Hematopoietic multipotent progenitor cell treated with erythropoietin and hydrocortisone succinate and interleukin-3 and kit ligand, for 15 days (in vitro differentiated cells): ENCODE measurements around the gene CLEC18A.
"Not testable (repeated sequence)": the region's sequence is repeated elsewhere in the genome, so short reads cannot be mapped to it uniquely, and the experiment has no call there.

Source experiments
- DNase-seq: peaks from one replicate; pipeline ENCODE4 v3.0.0-alpha.2; 2015; ENCODE audit warnings: low spot score

The CLEC18A gene

DNA sequence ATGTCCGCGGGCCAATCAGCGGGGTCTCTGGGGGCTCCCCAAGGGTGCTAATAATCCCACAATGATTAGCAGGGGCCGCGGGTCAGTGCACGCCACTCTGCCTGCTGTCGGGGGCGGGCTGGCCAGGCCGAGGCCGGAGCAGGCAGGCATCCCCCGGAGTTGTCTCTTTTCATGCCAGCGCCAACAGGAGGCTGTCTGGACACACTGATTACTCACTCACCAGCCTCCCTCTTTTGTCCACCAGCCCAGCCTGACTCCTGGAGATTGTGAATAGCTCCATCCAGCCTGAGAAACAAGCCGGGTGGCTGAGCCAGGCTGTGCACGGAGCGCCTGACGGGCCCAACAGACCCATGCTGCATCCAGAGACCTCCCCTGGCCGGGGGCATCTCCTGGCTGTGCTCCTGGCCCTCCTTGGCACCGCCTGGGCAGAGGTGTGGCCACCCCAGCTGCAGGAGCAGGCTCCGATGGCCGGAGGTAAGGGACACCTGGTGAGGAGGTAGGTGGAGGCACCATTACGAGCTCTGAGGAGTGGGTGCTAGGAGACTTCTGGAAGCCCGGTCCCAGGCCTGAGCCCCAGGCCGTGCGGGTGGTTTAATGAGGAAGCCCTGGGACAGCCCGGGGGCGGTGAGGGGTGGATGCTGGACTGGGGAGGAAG, at the start of gene CLEC18A:
Gene CLEC18A (plus strand): TSS at position 318 of the 655 bp plus-strand sequence. CDS start 33 bp downstream, at position 351.
- not testable (repeated sequence) for DNase-seq

DNA sequence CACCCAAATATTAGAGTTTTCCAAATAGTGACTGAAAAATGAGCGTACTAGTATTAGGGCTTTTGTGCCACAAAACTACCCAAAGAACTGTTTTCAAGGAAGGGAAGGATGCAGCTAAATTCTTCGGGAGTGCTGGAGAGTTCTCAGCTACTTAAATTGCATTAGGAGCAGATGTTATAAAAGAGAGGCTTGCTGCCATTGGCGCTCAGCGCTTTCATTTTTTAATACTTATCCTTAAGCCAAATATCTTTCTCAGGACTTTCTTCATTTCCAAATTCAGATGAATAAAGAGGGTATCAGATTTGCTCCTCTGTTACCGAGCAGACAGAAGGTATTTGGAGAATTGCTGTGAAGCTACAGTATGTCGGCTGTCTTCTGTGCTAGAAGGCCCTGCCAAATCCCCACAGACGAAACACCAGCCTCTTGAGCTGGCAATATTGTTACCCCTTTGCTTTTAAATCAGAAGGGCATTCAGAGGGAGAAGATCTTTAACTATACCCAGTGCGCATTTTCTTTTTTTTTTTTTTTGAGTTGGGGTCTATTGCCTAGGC, 47.2 kb upstream of the CLEC18A start:
- DNase-seq = no peak

DNA sequence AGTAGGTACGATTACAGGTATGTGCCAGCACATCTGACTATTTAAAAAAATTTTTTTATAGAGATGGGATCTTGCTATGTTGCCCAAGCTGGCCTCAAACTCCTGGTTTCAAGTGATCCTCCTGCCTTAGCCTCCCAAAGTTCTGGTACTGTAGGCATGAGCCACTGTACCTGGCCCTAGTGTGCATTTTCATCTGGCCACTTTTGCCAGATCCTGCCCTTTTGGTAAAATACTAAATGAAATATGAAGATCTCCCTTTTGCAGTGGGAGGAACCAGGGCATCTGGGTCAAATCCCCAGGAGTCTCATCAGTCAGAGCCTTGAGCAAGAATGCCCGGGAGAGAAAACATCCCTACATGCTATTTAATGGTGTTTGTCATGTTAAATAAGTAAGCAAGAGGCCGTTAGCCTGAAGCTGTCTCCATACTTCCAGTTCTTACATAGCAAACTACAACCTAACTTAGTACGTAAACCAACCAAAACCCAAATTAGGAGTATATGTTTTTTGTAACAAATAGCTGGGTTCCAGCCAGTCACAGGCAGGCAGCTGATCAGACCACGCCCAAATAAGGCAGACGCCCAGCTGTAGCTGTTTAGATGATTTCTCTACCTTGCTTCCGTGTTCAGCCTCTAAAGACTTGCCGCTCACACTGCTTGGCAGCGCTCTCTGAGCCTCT, 46.5 kb upstream of the CLEC18A start:
- peak; percentile 40 for DNase-seq

DNA sequence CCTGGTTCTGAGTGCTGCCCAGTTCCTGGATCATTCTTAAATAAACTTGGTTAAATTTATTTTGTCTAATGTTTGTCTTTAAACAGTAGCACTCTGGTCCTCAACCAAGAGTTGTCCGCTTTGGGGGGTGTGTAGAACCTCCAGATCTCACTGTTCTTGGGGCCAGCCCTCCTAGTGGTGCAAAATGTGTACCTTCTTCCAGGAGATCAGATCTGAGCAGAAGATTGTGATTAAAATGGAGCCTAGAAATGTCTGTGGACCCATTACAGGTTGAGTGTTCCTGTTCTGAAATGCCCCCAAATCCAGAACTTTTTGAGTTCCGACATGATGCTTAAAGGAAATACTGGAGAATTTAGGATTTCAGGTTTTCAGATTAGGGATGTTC, 46.0 kb upstream of the CLEC18A start:
- no peak for DNase-seq

DNA sequence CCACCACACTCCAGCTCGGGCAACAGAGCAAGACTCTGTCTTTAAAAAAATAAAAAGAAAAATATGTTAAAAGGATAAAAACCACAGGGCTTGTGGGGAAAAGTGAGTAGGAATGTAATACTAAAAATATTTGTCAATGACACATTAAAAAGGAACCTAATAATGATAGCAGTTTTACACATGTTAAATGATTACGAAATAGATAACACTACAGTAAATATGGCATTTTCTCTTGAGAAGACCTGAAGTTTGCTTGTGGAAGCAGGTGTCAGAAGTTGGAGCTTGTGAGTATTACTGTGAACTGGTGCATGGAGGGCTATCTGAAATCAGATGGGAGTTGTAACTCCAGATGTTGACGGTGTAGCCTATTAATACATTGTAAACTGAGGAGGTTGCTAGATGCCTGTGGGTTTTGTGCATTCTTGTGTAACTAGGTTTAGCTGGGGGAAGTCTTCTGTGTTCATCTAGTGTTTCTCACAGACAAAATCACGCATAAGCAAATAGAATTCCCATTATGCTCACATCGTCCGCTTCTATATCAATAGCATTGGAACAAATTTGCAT, 44.2 kb upstream of the CLEC18A start:
- DNase-seq = no peak

DNA sequence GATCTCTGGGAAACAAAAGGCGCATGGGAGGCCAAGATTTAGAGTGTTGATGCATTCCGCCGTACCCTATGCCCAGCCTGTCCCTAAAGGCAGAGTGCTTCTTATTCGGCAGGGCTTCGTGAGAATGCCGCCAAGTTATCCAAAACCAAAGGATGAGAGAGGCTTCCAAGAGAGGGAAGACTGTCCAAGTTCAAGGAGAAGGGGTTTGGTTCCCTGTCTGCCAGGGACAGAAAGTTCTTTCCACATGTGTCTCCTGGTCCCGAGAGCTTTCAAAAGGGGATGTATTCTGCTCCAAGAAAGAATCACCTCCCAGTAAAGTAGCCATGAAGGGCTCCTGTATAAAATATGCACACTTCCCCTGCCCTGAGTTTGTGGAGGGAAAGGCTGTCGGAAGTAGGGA, 42.1 kb upstream of the CLEC18A start:
- DNase-seq = no peak

DNA sequence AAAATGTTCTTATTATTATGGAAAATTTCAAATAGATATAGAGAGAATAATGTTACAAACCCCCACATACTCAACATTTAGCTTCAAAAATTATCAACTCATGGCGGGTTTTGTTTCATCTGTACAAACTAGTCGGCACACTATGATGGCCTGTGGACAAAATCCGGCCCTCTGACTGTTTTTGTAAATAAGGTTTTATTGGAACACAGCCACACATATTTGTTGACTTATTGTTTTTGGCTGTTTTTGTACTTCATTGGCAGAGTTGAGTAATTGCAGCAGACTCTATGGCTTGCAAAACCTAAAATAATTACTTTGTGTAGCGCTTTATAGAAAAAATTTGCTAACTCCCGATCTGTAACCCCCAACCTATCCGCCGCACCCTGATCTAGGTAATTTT, 41.4 kb upstream of the CLEC18A start:
- no peak for DNase-seq

DNA sequence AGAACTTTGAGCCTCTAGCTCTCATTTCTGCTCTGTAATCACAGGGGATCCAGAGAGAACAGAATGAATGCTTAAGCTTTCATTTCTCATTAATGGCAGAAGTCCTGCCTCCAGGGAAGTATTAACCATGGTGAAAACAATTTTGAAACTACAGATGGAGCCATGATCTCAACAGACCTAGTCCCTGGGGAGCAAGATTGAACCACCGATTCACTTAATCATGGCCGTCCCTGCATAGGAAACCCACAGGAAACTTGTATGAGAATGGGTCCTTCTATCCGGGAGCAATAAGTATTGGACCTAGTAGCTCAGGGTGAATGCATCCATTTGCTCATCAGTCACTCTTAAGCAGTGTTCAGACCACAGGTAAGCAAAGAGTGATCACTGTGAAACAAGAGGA, 40.2 kb upstream of the CLEC18A start:
- DNase-seq = no peak

DNA sequence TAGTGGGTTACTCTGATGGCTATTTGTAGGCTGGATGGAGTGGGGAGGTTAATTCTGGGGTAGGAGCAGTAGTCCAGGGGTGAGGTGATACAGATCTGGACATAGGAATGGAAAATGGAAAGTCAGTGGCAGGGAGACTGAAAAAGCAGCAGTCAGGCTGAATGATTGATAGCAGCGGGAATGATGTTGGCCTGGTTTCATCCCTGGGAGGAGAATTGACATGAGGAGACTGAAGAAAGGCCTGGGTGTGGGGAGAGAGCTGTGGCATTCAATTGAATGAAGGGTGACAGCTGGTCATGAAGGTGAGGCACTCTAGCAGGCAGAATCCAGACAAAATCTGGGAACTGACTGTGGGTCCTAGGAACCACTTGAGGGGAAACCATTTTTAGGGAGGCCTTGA, 34.7 kb upstream of the CLEC18A start:
- no peak for DNase-seq

DNA sequence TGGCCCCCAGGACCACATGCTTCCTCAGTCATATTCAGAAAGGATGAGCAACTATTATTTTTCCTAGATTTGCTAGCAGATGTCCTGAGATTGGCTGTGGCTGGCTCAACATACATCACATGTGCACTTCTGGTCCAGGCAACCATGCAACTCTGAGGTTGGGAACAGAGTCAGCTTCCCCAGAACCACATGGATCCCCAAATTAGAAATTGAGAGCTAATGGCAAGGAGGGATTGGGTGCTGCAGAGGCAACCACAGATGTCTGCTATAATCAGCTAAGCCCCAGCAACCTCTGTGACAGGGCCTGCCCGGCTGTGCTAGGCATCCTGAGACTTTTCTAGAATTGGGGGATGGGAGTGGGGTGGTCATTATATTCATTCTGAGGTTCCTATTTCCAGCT, 33.8 kb upstream of the CLEC18A start:
- no peak for DNase-seq

DNA sequence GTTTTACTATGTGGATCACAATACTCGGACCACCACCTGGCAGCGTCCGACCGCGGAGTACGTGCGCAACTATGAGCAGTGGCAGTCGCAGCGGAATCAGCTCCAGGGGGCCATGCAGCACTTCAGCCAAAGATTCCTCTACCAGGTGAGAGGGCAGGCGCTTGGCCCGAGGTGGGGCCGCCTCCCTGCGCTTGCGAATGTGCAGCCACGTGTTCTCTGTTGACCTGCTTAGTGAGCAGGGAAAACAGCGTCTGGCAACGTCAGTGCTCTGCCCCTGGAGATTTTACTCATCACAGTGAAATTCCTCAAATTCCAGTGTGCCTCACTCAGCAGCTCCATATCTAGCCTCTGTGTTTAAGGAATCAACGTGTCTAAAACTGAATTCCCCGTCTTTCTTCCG, 33.4 kb upstream of the CLEC18A start:
- no peak for DNase-seq

DNA sequence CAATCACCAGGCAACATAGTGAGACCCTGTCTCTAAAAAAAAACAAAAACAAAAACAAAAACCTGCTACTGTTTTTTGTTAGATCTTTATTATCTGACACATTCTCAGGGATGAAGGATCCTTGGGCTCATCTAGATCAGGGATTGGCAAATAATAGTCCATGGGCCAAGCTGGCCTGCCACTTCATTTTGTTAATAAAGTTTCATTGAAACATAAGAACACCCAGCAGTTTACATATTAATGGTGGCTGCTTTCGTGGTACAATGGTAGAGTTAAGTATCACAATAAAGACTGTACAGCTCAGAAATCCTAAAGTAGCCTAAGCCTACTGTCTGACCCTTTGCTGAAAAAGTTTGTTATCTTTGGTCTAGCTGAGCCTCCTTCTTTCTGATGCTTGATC, 32.9 kb upstream of the CLEC18A start:
- DNase-seq = no peak

DNA sequence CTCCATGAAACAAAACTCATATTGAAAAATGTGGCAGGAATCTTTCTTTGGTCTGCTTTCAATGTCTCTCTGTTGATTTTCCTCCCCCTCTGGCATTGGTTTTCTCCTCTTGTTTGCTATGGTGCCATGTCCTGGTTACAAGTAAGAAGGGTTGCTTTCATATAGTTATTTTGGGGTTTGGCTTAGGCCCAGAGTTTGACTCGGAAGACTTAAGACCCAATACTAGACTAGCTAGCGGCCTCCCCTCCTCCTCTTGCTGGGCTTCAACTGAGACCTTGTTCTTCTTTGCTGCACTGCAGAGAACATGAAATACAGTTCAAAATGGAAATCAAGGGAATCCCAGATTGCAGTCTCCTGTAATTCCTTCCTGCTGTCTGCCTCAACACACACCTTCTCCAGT, 30.0 kb upstream of the CLEC18A start:
- DNase-seq = no peak

DNA sequence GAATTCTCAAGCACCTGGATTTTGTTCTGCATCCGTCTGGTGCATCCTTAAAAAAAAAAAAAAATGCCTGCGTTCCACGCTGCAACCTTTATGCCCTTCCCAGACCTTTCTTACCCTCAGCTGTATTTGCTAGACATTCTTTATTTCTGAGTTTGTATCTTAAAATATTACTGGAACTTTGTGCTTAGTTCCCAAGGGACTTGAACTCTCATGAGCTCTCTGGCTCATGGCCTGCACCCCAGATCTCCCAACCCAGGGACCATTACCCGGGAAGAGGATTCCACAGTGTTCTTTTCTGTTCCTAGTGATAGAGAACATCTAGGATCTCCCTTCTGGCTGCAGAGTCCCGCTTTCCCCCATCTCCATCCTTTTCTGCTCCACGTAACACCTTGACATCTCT, 28.9 kb upstream of the CLEC18A start:
- DNase-seq = no peak

DNA sequence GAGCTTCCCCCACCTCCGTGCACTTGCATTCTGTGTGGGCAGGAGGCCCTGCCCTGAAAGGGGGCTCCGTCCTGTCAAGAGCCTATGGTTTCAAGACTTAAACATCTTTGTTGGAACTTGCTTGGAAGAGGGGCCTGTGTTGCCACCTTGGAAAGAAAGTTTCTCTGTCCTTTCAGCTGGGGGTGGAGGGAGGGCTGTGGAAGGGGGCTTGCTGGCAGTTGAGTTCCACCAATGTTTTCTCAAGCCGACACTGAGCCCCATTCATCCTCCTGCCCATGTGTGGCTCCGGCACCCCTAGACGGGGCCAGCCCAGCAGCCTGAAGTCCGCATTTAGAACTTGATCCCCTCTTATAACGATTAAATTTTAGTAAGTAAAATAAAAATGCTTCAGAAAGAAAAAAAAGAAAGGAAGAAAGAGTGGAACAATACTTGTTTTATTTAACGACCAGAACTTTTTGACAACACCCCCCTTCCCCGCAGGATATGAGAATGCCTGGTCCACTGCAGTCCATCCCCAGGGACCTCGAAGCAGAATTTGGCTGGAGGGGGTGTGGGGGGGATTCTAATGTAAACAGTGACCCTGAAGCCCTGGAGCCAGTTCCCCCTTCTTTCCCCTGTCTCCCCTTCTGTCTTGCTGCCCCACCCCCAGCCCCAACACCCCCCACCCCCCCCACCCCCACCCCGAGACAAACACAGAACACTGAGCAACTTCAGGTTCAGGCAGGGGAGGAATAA, 26.9 kb upstream of the CLEC18A start:
- DNase-seq = no peak

DNA sequence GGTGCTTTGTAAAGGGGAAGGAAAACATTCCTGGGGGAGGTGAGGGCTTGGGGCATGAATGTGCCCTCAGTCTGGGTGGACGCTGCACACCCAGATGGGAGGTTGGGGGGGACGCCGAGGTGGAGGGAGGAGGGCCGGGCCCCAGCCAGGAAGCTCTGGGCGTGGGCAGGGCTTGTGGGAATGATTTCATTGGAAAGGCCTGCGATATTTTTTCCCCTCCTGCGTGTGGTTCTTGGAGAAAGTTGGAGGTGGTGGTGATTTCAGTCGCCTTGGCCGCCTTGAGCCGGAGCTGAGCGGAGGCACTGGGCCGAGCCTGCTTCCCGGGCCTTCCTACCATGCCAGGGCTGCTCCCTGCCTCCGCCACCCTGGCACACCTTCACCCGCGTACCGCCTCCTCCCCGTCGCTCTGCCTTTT, 26.4 kb upstream of the CLEC18A start:
- DNase-seq = no peak

DNA sequence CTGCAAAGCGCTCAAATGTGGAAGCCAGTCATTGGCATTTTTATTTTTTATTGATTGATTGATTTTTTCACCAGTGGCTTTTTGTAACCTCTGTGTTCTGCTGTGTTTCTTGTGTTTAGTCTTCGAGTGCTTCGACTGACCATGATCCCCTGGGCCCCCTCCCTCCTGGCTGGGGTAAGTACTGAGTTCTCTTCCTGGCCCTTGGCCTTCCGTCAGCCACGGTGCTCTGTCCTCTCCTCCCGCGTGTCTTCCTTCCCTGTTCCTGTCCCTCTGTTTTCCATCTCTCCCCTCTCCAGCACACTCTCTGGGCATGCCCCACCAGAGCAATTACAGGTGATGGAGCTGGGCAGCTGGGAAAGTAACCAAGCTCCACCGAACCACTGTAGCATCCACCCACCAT, 25.8 kb upstream of the CLEC18A start:
- no peak for DNase-seq

DNA sequence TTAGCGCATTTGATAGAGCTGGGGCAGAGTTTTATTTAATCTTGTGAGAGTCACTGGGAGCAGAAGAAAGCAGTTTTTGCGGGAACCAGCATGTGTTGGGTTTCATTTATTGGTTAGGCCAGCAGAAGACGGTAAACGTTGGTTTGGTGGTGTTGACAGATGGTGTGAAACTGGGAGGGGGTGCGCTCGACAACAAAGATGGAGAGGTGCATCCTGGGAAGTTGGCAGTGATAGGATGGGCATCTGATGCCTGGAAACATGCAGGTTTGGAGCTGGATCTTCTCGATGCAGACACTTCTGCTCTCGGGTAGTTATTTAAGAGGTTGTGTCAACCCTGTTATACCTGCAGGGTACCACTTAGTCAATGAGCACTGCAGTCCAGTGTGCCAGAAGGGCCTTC, 24.9 kb upstream of the CLEC18A start:
- DNase-seq = no peak

DNA sequence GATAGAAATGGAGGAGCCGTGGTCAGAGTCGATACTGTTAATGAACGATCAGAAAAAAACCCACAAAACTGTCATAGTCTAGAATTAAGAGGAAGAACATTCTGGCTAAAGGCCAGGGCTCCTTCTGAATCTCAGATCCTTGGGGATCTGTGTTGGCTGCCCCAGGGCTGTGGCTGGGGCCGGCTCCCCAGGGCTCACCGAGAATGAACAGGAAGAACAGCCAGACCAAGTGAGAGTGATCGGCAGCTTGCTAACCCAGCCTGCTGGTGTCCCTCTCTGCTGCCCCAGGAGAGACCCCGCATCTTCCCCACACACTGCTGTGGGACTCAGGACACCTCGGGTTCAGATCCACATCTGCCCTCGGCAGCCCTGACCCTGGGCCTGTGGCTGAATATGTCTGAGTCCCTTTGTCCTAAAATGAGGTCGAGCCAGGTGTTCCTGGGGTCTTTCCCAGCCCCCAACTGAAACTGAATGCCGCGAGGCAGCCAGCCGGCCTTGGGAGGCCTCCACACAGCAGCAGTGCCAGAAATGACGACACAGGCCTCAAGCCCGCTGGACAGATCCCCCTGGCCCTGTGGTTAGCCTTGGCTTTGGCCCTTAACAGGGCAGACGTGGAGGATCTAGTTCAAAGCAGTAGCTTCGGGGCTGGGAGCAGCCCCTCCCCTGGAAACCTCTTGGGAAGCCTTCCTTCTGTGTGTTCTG, 23.9 kb upstream of the CLEC18A start:
- no peak for DNase-seq

DNA sequence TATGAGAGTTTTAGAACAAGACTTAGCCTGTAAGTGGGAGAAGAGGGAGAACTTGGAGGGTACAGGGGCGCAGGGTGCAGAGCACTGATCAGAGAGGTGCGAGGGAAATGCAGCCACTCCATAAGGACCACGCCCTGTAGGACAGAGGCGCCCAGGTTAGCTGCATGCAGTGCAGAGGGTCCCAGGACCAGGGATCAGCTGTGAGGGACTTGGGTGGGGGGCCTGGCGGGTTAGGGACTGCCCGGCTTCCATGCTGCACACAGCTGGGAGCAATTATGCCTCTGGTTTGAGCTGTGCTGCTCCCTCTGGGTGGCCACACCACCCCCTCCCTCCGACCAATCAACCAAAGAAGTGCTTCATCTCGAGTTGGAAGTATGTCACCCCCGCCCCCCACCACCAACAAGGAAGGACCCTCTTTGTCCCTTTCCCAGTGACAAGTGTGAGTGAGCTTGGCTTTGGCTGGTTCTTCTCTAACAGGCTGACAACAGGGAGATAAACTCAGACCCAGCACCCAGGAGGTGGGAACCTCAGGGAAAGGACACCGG, 22.2 kb upstream of the CLEC18A start:
- DNase-seq = no peak

DNA sequence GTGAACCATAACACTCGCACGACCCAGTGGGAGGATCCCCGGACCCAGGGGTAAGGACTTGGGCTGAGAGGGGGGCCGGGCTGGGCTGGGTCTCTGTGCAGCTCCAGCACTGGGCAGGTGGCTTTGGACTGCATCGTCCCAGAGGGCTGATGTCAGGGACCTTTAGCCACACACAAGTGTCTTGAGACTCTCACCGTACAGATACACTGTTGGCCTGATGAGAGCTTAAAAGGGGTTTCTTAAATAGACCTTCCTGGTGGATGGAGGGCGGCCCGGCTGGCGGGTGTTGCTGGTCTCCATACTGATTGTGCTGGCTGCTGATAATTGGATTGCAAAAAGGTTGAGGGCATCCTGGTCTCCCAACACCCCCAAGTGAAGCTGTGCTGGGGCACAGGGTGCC, 21.7 kb upstream of the CLEC18A start:
- no peak for DNase-seq
